Heart left ventricle (tissue), 16 donors: ENCODE data around the gene STARD13. TPM values are rescaled to one million over a fixed set of nuclear protein-coding genes. Genes with fewer than 3 reads are reported as not detected.
"Not testable (repeated sequence)": the region's sequence is repeated elsewhere in the genome, so short reads cannot be mapped to it uniquely, and the experiment has no call there.

Source experiments
- ATAC-seq, 4 donors: fragments of 200-7000 bp; cut with Tn5 transposase; one replicate each; pipeline ENCODE4 v1.9.1; 2020 to 2022; ENCODE audit warnings: moderate library complexity in 4 of 4, mild to moderate bottlenecking in 3 of 4, moderate number of reproducible peaks in 1 of 4
- DNase-seq, 5 donors: peaks; one replicate each; pipeline ENCODE4 v3.0.0-alpha.2; 2020
- H3K27ac ChIP-seq, 12 donors: fragments of 200-600 bp; sonication (generic) in 4 of 12; one replicate each; pipeline versions ENCODE4 v1.5.0 to v1.8.0; 2016 to 2022; ENCODE audit warnings: mild to moderate bottlenecking in 2 of 12
- H3K27me3 ChIP-seq, 9 donors: fragments of 200-600 bp; sonication (generic) in 2 of 9; one replicate each; pipeline versions ENCODE4 v1.5.1 to v1.8.0; 2016 to 2022; ENCODE audit warnings: mild to moderate bottlenecking in 3 of 9
- H3K36me3 ChIP-seq, 9 donors: fragments of 200-600 bp; sonication (generic) in 2 of 9; one replicate each; pipeline versions ENCODE4 v1.5.0 to v1.8.0; 2018 to 2022; ENCODE audit warnings: mild to moderate bottlenecking in 2 of 9
- H3K4me1 ChIP-seq, 12 donors: fragments of 200-600 bp; sonication (generic) in 4 of 12; one replicate each; pipeline versions ENCODE4 v1.5.0 to v1.8.0; 2016 to 2022; ENCODE audit warnings: mild to moderate bottlenecking in 3 of 12
- H3K4me3 ChIP-seq, 12 donors: fragments of 200-600 bp; sonication (generic) in 4 of 12; one replicate each; pipeline versions ENCODE4 v1.5.0 to v1.8.0; 2017 to 2022; ENCODE audit warnings: mild to moderate bottlenecking in 9 of 12, moderate library complexity in 4 of 12
- H3K9me3 ChIP-seq, 12 donors: fragments of 200-600 bp; sonication (generic) in 4 of 12; one replicate each; pipeline versions ENCODE4 v1.5.0 to v1.8.0; 2016 to 2022; ENCODE audit warnings: mild to moderate bottlenecking in 1 of 12
- POLR2A ChIP-seq, 2 donors: fragments of 450-650 bp; IDR thresholded peaks; one replicate each; pipeline ENCODE4 v1.6.1; 2017; ENCODE audit warnings: antibody characterized with exemption in 2 of 2, mild to moderate bottlenecking in 2 of 2, moderate library complexity in 2 of 2
- WGBS, 4 donors: extraction: QIAGEN DNeasy Blood & Tissue Kit in 2 of 4; methylation state at CpG; one replicate each; pipeline versions ENCODE4 v1.1.5 to v1.1.7; 2013 to 2018; 5-methylcytosine and 5-hydroxymethylcytosine counted together
- intact Hi-C, 10 donors: fragments of 100-400 bp; cut with DNase I; formaldehyde crosslinking; loops; one replicate each; pipeline versions ENCODE4 v1.11.1 to v1.14.2; 2022
- polyA plus RNA-seq, 2 donors: library from polyadenylated mRNA; stranded (reverse); fragments of 200-250 nt; gene quantifications; one replicate each; pipeline ENCODE4 v1.2.3, GENCODE V29; 2013
- total RNA-seq, 9 donors: library from RNA; depleted of rRNA in 2 of 9; stranded (reverse); fragments of >200 nt in 2 of 9; fragmentation: NEBNext Ultra II Directional in 3 of 9; extraction: Animal tissue kit (Norgen Biotek cat#: 25700) in 3 of 9; gene quantifications; one replicate each; pipeline versions ENCODE4 v1.1.0 to v1.2.4, GENCODE V29; 2016 to 2023
- TF ChIP-seq, protein P1 (sequence below), 12 donors: fragments of 200-600 bp; sonication (generic) in 4 of 12; IDR thresholded peaks; one replicate each; pipeline versions ENCODE4 v1.5.0 to v1.8.0; 2018 to 2022; ENCODE audit warnings: antibody characterized with exemption in 12 of 12, mild to moderate bottlenecking in 5 of 12
- donor health status: ischemic (EF 13 %, LVEDD 7.1; RV severe dilation, severe dysfunction).
- donor health status: healthy with polysubstance abuse.
- donor health status: DM: no; HTN: yes; CAD: no.
- donor health status: DM: no; HTN: no; CAD: no.
- donor health status: ischemic (EF 25% LVEDD 6.9; RV normal size, moderate dysfunction).
- donor health status: ischemic (EF 25% LVEDD 5.7; RV mildly dilated, moderate dysfunction).
- donor health status: healthy.
- donor health status: DM: yes; HTN: yes; CAD: no.
- donor health status: ischemic (EF 35%, LVEDD 5.7; RV mildly dilated, moderate dysfunction).
- donor health status: nonischemic (EF 11% LVEDD 7.7; RV severe dilation, severe dysfunction).
- donor health status: DM: yes; HTN: yes; CAD: no.
- donor health status: PGD.
- donor health status: ischemic (EF 29% LVEDD 5.4; RV normal size, mild dysfunction).
- donor health status: nonischemic (EF 23%, LVEDD 6.1; RV moderate dilation, normal function).

The STARD13 gene
- total and polyA plus RNA-seq, 11 donors = 9.3 to 39.2 (median 28.3) TPM

DNA sequence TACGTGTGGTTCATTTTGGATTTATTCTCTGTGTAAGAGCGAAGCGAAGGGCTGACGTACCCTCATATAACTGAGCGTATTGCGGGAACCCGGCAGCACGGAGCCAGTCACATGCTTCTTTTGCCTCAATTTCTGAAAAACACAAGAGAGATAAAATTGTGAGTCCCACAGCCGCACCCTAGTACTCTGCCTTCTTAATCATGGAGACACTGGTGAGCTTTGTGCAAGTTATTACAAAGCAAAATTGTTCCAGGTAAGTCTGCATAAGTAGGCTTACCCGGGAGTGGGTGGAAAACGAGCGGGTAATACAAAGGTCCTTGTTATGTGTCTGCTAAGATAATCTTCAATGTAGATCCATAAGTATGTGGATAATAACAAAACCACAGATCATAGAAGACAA, 118.1 kb downstream of the STARD13 start:
- TF ChIP-seq POLR2A (IDR thresholded peaks at IDR 0.05) = no peak
- TF ChIP-seq, protein P1, sequence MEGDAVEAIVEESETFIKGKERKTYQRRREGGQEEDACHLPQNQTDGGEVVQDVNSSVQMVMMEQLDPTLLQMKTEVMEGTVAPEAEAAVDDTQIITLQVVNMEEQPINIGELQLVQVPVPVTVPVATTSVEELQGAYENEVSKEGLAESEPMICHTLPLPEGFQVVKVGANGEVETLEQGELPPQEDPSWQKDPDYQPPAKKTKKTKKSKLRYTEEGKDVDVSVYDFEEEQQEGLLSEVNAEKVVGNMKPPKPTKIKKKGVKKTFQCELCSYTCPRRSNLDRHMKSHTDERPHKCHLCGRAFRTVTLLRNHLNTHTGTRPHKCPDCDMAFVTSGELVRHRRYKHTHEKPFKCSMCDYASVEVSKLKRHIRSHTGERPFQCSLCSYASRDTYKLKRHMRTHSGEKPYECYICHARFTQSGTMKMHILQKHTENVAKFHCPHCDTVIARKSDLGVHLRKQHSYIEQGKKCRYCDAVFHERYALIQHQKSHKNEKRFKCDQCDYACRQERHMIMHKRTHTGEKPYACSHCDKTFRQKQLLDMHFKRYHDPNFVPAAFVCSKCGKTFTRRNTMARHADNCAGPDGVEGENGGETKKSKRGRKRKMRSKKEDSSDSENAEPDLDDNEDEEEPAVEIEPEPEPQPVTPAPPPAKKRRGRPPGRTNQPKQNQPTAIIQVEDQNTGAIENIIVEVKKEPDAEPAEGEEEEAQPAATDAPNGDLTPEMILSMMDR (IDR thresholded peaks at IDR 0.05) = no peak
- Histone ChIP-seq H3K4me1 (peaks cover 0 to 54% (median 25%) of the 10 kb centered on the region in 12 donors), H3K36me3 (peaks cover 0 to 49% (median 41%) of the 10 kb centered on the region in 9 donors), H3K27me3 (no peaks in the 10 kb centered on the region), H3K27ac (peak overlapping the region in 4 of 12 donors; percentile 0 to 55 (median 19)), H3K4me3 (no peak overlapping the region), H3K9me3 (peaks cover 0 to 8% (median 0%) of the 10 kb centered on the region in 12 donors)
- intact Hi-C loops = no loop called here
- ATAC-seq (no peak), DNase-seq (no peak)
- 92 to 94% (median 94%) methylated on average over 12 of the region's 12 CpGs for WGBS, 4 donors

DNA sequence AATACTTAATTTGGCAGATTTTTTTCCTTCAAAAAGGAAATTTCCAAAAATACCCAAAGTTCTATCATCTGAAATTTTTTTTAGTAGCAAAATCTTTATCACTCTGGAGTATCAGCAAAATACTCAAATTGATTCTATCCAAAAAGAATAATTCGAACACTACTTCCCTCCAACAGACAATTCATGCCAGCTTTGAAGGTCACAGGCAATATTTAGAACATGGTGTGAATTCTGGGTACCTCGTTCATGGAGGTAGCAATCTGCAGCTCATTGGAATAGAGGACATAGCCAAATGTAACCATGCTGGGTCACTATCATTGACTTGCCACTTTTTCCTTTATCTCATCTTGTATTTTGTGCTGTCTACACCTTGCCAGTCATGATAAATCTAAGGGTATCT, 119.8 kb downstream of the STARD13 start:
- H3K27ac ChIP-seq = no peak overlapping the region
- H3K4me3 ChIP-seq = no peak overlapping the region
- intact Hi-C loops = no loop called here
- peaks cover 0 to 13% (median 0%) of the 10 kb centered on the region in 12 donors for H3K9me3 ChIP-seq
- WGBS, 4 donors = 73 to 81% (median 80%) methylated on average over 2 of the region's 2 CpGs
- DNase-seq (no peak), ATAC-seq (no peak)
- H3K36me3 ChIP-seq = peaks cover 0 to 65% (median 46%) of the 10 kb centered on the region in 9 donors
- no peaks in the 10 kb centered on the region for H3K27me3 ChIP-seq
- H3K4me1 ChIP-seq = peaks cover 0 to 37% (median 16%) of the 10 kb centered on the region in 12 donors
- TF ChIP-seq, protein P1 (IDR thresholded peaks at IDR 0.05) = no peak
- no peak for TF ChIP-seq POLR2A (IDR thresholded peaks at IDR 0.05)

DNA sequence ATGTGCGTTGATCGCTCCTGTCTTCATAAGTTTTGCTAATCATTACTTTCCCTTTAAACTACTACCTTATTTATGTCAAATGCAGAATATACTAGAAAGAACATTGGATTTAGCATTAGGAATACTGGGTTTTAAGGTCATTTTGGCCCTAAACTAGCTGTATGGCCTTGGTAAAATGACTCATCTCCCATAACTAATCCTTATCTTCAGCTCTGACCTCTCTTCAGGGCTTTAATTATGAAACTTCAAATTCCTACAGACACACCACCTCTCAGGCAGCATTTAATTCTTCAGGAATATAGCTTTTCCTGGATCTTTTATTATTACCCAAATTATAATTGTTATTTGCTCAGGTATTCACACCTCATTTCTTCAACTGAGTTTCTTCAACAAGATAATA, 121.2 kb downstream of the STARD13 start:
- DNase-seq = no peak
- WGBS, 4 donors = 96 to 99% (median 98%) methylated on average over 2 of the region's 2 CpGs
- no peaks in the 10 kb centered on the region for H3K27me3 ChIP-seq
- TF ChIP-seq, protein P1 (IDR thresholded peaks at IDR 0.05) = no peak
- no peak for TF ChIP-seq POLR2A (IDR thresholded peaks at IDR 0.05)
- no peak overlapping the region for H3K4me3 ChIP-seq
- peaks cover 0 to 13% (median 0%) of the 10 kb centered on the region in 12 donors for H3K9me3 ChIP-seq
- H3K36me3 ChIP-seq = peaks cover 0 to 65% (median 46%) of the 10 kb centered on the region in 9 donors
- no peak for ATAC-seq
- intact Hi-C loops = no loop called here
- no peak overlapping the region for H3K27ac ChIP-seq
- peaks cover 0 to 30% (median 17%) of the 10 kb centered on the region in 12 donors for H3K4me1 ChIP-seq

DNA sequence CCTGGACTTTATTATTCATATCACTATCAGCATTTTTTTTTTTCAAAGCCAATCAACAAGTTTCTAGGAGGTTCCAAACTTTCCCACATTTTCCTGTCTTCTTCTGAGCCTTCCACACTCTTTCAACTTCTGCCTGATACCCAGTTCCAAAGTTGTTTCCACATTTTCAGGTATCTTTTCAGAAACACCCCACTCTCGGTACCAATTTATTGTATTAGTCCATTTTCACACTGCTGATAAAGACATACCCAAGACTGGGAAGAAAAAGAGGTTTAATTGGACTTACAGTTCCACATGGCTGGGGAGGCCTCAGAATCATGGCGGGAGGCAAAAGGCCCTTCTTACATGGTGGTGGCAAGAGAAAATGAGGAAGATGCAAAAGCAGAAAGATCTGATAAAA, 122.8 kb downstream of the STARD13 start:
- ATAC-seq, DNase-seq, H3K27me3 ChIP-seq, H3K4me3 ChIP-seq, intact Hi-C loops, H3K27ac ChIP-seq: not testable (repeated sequence)
- Histone ChIP-seq H3K4me1 (peaks cover 0 to 23% (median 4%) of the 10 kb centered on the region in 12 donors), H3K9me3 (peaks cover 0 to 13% (median 0%) of the 10 kb centered on the region in 12 donors), H3K36me3 (peaks cover 0 to 79% (median 57%) of the 10 kb centered on the region in 9 donors)
- 89 to 100% (median 96%) methylated on average over 2 of the region's 2 CpGs for WGBS, 4 donors

DNA sequence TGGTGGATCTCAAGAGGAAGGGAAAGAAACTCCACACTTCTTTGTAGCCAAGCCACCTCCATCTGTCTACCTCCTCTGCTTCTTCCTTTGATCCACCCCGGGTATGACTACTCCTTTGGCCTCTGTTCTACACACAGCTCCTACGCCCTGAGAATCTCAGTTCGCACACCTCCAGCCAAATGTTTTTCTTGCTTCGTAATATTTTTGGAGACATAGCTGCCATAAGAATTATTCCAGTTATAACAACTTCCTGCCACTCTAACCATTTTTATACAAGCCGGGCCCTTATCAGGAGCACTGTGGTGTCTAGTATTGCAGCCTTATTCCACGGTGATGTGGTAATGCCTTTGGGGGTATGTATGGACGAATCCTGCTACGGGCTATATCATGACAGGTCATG, 126.7 kb downstream of the STARD13 start:
- H3K27me3 ChIP-seq = no peaks in the 10 kb centered on the region
- no peak for DNase-seq
- peaks cover 0 to 24% (median 5%) of the 10 kb centered on the region in 12 donors for H3K4me1 ChIP-seq
- H3K9me3 ChIP-seq = peaks cover 0 to 13% (median 0%) of the 10 kb centered on the region in 12 donors
- H3K4me3 ChIP-seq = no peak overlapping the region
- whole genome bisulfite sequencing, 4 donors = 72 to 79% (median 78%) methylated on average over 8 of the region's 8 CpGs
- TF ChIP-seq, protein P1 (IDR thresholded peaks at IDR 0.05) = no peak
- TF ChIP-seq POLR2A (IDR thresholded peaks at IDR 0.05) = no peak
- H3K27ac ChIP-seq = peak overlapping the region in 2 of 12 donors; percentile 10 to 16
- intact Hi-C loops = loop anchor here in 1 of 10 donors (5.0 kb wide), 1 partner anchor 43 kb away; no protein-coding TSS in a partner anchor
- ATAC-seq = peak in 1 of 4 donors; percentile 29
- peaks cover 0 to 59% (median 28%) of the 10 kb centered on the region in 9 donors for H3K36me3 ChIP-seq
